ENCODE results near the gene GNB1L. TPM values are rescaled to one million over a fixed set of nuclear protein-coding genes. Genes with fewer than 3 reads are reported as not detected.
"Not testable (repeated sequence)": the region's sequence is repeated elsewhere in the genome, so short reads cannot be mapped to it uniquely, and the experiment has no call there.

Gene GNB1L
- polyA plus RNA-seq, 1 donor: 4.2 TPM

- no peak for DNase-seq
These were observed 10.2 kb downstream of the GNB1L start for GRCh38 chr22:19844377-19845053.

GRCh38 chr22:19843857-19844376 lies 10.8 kb downstream of the GNB1L start:
- DNase-seq: no peak

GRCh38 chr22:19843107-19843856 lies 11.4 kb downstream of the GNB1L start:
- DNase-seq: no peak

GRCh38 chr22:19842393-19843106 lies 12.1 kb downstream of the GNB1L start:
- no peak for DNase-seq

- no peak for DNase-seq
These were observed 12.9 kb downstream of the GNB1L start for GRCh38 chr22:19841641-19842392.

- DNase-seq: no peak
These were observed 13.6 kb downstream of the GNB1L start for GRCh38 chr22:19840955-19841640.

- no peak for DNase-seq
These were observed 14.6 kb downstream of the GNB1L start for GRCh38 chr22:19840059-19840458.

GRCh38 chr22:19837915-19838314 lies 16.8 kb downstream of the GNB1L start:
- DNase-seq: no peak

GRCh38 chr22:19836512-19836911 lies 18.2 kb downstream of the GNB1L start:
- DNase-seq: no peak

GRCh38 chr22:19834599-19834998 lies 20.1 kb downstream of the GNB1L start:
- DNase-seq: no peak

- DNase-seq: not testable (repeated sequence)
These were observed 21.3 kb downstream of the GNB1L start for GRCh38 chr22:19833327-19833726.

- DNase-seq: no peak
These were observed 22.1 kb downstream of the GNB1L start for GRCh38 chr22:19832476-19833108.

GRCh38 chr22:19831979-19832378 lies 22.7 kb downstream of the GNB1L start:
- not testable (repeated sequence) for DNase-seq

GRCh38 chr22:19831016-19831415 lies 23.7 kb downstream of the GNB1L start:
- no peak for DNase-seq

- DNase-seq: no peak
These were observed 26.7 kb downstream of the GNB1L start for GRCh38 chr22:19828035-19828401.

- no peak for DNase-seq
These were observed 27.2 kb downstream of the GNB1L start for GRCh38 chr22:19827341-19828034.

- DNase-seq: no peak
These were observed 28.1 kb downstream of the GNB1L start for GRCh38 chr22:19826619-19826950.

GRCh38 chr22:19825904-19826618 lies 28.6 kb downstream of the GNB1L start:
- no peak for DNase-seq

- DNase-seq: no peak
These were observed 29.7 kb downstream of the GNB1L start for GRCh38 chr22:19824926-19825339.

All from left kidney (tissue), 2 donors.